HT1080 (cell line): ENCODE measurements around the gene TM9SF2. TPM values are rescaled to one million over a fixed set of nuclear protein-coding genes. Genes with fewer than 3 reads are reported as not detected.
A peak's percentile ranks its signal among the peaks of the same experiment; 100 is the strongest.
"Not testable (repeated sequence)": the region's sequence is repeated elsewhere in the genome, so short reads cannot be mapped to it uniquely, and the experiment has no call there.

ENCODE experiments used
- DNase-seq: peaks from one replicate; pipeline ENCODE4 v3.0.0-alpha.2; 2015; ENCODE audit warnings: low read depth
- polyA plus RNA-seq, 2 experiments: library from polyadenylated mRNA; depleted of rRNA; stranded (reverse); fragments of >200 nt; gene quantifications; 2 replicates each; pipeline ENCODE4 v1.2.3, GENCODE V29; 2015
- total RNA-seq: library from RNA; depleted of rRNA; stranded (reverse); fragments of >200 nt; shearing (Covaris generic); gene quantifications from 2 replicates; pipeline ENCODE4 v1.2.3, GENCODE V29; 2014; rRNA removed

The TM9SF2 gene, protein sequence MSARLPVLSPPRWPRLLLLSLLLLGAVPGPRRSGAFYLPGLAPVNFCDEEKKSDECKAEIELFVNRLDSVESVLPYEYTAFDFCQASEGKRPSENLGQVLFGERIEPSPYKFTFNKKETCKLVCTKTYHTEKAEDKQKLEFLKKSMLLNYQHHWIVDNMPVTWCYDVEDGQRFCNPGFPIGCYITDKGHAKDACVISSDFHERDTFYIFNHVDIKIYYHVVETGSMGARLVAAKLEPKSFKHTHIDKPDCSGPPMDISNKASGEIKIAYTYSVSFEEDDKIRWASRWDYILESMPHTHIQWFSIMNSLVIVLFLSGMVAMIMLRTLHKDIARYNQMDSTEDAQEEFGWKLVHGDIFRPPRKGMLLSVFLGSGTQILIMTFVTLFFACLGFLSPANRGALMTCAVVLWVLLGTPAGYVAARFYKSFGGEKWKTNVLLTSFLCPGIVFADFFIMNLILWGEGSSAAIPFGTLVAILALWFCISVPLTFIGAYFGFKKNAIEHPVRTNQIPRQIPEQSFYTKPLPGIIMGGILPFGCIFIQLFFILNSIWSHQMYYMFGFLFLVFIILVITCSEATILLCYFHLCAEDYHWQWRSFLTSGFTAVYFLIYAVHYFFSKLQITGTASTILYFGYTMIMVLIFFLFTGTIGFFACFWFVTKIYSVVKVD
- total RNA-seq, result 69.5 and 80.5 TPM in 2 replicates
- 59.8 and 71.6 TPM in 2 replicates for polyA plus RNA-seq (2015; cell fraction: cytosol; rRNA removed)
- polyA plus RNA-seq (2015; cell fraction: nucleus; rRNA removed), result 170 and 177 TPM in 2 replicates

DNA sequence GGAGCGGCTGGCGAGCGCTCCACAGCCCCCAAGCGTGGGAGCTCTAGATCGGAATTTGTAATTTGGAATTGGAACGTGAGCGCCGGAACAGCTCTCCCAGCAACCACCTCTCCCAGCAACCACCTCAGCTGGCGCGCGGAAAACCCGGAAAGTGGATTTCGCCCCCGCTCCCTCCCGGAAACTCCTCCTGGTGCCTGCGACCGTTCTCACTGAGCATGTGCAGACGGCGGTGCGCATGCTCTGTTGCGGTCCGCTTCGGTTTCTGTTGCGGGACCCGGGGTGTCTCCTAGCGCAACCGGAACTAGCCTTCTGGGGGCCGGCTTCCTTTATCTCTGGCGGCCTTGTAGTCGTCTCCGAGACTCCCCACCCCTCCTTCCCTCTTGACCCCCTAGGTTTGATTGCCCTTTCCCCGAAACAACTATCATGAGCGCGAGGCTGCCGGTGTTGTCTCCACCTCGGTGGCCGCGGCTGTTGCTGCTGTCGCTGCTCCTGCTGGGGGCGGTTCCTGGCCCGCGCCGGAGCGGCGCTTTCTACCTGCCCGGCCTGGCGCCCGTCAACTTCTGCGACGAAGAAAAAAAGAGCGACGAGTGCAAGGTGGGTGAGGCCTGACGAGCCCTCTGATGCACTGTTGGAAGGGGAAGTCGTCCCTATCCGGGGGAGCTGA lies at the start of gene TM9SF2:
Gene TM9SF2 (plus strand): TSS at position 289 of the 664 bp plus-strand sequence. CDS start 135 bp downstream, at position 424.
- DNase-seq, result peak; percentile 97

DNA sequence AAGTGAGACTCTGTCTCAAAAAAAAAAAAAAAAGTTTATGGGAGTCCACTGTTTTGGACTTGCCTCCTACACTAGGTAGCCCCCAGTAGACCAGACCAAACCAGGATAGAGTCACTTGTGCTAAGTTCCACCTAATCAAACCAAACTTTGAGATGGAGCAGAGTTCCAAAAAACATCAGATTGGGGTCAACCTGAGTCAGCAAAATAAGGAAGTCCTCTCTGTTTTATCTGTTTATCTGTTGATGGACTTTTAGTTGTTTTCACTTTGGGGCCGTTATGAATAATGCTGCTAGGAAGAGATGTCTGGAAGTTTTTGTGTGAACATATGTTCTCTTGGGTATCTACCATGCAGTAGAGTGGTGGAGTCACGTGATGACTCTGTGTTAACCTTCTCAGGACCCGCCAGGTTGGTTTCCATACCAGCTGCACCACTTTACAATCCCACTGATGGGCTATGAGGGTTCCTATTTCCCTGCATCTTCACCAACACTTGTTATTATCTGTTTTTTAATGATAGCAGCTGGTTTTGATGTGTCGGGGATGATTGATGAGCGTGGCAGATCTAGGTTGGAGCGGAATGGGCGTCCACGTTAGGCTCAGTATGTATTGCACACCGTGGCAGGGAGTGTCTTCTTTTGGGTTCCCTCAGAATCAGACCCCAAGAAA lies 46.6 kb upstream of the TM9SF2 start:
- DNase-seq, result no peak

DNA sequence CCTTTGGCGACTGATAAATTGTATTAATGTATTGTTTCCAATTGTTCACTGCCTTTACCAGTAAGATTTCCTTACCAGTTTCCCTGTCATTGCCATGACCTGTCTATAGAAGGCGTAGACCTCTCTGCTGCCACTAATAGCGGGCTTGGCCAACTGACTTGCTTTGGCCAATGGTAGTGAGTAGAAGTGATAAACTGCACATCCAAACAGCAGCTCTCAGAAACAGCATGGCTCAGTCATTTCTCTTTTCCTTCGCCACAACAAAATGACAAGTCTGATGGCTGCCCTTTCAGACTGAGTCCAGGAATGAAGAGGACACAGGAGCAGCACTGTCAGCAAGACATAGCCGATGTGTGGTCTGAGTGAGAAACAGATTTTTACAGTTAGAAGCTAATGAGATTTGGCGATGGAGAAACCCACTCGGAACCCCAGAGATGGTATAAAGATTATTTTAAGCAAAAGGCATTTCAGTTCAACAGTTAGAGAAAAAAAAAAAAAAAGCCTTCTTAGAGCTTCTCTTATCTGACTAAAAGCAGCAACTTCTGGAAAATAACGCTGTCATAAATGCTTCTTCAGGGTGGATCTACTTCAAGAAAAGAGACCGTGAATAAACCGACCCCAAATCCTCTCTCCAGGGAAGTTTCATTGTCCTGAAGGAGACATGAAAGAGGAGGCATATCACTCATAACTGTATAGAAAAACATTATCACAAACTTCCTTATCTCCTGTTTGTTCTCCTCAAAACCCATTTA lies 42.0 kb upstream of the TM9SF2 start:
- DNase-seq, result no peak

DNA sequence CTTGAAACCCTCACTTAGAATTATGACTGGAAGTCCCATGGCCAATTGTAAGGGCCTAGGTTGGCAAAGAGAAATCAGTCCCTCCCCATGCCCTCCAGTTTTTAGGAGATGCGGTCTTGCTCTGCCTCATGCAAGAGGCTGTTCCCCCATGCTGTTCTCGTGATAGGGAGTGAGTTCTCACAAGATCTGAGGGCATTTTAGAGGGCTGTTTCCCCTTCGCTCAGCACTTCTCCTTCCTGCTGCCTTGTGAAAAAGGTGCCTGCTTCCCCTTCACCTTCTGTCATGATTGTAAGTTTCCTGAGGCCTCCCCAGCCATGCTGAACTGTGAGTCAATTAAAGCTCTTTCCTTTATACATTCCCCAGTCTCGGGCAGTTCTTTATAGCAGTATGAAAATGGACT lies 40.5 kb upstream of the TM9SF2 start:
- not testable (repeated sequence) for DNase-seq

DNA sequence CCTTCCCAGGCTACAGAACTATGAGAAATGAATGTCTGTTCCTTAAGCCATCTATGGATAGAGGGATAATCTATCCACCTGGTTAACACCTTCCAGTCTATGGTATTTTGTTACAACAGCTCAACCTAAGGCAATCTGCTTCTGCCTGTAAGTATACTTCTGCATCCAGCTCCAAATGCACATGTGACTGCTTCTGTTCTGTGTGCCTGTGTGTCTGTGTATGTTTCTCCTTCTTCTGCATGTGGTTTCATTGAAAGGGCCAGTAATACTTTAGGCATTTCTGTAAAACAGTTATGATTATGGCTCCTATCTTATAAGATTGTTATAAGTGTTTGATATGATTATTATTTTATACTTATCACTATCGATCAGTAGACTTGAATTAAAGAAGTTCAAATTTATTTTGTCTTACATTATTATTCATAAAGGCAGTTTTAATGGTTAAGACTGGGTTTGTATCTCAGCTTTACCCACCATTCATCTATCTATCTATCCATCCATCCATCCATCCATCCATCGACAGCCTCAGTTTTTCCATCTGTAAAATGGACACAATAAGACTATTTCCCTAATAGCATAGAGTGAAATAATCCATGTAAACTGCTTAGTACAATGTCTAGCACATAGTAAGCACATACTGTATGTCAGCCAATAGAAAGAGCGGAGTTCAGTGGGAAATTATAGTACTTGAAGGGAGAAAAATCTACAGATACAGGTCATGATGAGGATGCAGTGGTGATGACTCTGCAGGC lies 37.5 kb upstream of the TM9SF2 start:
- DNase-seq, result no peak

DNA sequence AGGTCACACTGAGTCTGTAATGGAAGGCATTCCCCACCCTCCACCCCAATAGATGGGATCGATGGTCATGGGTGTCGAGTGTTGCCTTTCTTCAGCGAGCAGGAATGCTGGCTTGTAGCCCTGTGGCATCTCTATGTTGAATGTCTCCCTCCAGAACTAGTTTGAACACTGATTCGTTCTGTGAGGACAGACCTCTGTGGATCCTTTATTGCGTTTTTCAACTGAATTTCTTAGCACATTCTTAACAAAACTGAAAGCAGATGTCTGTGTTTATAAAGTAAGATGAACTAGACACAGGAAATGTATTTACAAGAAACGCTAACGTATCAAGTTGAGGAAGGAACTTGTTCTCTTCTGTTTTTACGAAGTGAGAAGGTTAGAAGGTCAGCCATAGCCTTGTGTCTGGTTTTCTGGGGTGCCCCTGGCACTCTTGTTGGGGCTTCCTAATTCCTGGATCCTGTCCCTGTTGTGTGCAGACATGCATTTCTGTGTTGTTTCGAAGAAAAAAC lies 36.8 kb upstream of the TM9SF2 start:
- DNase-seq, result no peak

DNA sequence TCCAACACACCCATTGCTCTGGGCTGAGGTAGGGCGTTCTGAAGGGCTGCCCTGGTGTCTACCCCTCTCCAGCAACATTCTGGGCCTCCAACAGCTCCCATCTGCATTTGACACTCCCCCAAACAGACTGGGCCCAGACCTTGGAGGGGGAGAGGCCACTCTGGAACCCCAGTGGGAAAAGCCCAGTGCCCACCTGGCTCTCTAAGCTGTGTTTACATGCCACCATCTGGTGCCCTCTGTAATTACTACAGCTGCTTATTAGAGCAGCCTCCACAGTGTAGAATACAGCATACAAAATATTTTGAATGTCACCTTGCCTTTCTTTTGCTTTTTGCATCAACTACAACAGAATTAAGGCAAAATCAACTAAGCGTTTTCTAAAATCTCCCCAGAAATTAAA lies 35.8 kb upstream of the TM9SF2 start:
- no peak for DNase-seq

DNA sequence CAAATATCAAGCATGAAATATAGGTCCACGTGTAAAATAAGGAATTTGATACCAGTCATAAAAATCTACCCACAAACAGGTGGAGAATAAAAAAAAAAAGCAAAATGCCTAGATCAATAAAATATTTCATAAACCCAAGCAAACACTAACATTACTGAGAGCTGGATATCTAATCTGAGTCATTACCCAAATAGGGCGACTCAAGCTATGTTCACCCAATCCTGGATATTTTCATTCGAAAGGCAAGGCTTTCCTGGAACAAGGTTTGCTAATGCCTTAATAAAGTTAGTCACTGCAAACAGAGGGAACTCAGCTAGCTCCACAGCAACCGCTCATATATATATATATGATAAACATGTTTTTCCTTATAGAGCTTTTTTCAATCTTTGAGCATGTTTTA lies 33.5 kb upstream of the TM9SF2 start:
- DNase-seq, result peak; percentile 51

DNA sequence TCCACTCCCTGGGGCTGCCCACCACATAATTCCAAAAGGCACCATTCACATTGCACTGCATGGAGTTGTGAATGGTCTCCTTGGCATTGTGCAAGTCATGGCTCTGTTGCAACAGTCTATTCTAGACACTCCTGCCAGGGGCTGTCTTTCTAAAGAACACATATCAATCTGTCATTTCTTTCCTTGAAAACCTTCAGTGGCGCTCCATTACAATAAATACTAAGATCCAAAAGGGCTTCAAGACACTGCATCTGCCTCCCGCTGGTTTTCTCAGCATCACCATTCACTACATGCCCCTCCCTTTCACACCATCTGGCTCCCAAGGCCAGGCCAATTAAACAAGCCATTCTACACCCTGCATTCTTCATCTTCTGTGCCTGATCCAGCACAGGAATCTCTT lies 32.2 kb upstream of the TM9SF2 start:
- DNase-seq, result no peak

DNA sequence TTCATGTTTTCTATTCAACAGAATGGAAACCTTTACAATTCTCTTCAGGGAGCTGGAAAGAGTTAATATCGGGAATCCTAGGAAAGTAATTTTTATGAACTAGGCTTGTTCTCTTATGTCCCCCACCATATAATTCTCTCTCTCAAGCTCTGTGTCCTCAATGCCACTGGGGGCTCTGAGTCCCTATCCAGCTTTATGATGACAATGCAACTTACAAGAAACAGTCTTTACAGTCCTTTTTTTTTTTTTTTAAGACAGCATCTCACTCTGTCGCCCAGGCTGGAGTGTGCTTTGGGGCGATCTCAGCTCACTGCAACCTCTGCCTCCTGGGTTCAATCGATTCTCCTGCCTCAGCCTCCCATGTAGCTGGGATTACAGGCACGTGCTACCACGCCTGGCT lies 31.2 kb upstream of the TM9SF2 start:
- DNase-seq, result no peak

DNA sequence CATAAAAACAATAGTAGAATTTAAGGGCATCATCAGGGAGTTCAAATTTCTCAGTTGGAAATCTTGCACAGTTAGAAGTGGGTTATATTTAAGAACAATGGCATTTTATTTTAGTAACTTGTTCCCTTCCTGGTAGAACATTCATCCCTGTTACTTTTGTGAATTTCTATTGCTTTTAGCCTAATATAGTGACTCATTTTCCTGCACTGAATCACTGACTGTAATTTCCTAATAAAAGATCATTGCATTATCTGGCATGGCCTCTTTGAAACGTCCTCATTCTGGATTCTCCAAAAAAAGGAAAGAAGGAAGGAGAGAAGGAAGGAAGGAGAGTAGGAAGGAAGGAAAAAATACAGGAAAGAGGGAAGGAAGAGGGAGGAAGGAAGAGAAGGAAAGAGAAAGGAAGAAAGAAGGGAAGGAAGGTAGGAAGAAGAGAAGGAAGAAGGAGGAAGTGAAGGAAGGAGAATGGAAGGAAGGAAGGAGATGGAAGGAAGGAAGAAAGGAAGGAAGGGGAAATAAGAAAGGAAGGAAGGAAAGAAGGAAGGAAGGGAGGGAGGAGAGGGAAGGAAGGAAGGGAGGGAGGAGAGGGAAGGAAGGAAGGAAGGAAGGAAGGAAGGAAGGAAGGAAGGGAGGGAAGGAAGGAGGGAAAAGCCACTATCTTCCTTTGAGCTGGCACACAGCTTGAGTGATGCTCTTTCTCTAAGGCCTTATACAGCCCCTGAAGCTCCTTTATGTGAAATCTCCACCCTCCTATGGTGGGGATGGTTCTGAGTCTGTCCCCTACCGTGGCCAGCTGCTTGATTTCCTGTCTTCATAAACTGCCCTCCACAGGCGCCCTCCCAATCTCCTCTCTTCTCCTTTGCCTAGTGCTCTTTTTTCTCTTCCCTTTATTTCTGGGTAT lies 29.8 kb upstream of the TM9SF2 start:
- no peak for DNase-seq

DNA sequence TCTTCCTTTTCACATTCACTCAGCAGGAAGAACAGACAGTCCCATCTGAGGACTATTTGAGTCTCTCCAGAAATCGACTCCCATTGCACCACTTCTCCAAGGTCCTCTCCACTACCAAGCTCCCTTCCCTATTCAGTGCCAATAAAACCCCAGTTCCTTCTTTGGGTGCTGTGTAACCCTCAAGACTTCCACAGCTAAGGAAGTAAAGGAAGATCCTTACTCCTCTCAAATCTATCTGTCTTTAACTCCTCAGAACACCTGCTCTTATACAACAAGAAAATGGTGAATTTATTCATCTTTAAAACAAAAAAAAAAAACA lies 29.2 kb upstream of the TM9SF2 start:
- no peak for DNase-seq

DNA sequence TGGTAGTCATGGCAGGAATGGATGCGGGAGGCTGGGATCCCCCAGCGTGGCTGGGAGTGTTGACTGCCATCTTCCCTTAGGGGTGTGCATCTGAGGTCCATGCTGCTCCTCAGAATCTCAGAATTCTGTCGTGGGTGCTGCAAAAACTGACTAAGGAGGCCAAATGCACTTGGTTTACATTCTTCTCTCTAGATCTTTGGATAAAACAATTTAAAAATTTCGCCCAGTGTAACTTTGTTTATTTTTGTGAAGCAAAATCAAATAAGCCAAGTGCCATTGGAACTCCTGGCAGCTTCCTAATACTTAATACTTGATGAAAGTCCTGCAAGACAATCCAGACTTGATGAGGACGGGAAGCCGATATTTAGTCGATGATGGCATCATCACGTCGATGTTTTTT lies 27.8 kb upstream of the TM9SF2 start:
- DNase-seq, result no peak

DNA sequence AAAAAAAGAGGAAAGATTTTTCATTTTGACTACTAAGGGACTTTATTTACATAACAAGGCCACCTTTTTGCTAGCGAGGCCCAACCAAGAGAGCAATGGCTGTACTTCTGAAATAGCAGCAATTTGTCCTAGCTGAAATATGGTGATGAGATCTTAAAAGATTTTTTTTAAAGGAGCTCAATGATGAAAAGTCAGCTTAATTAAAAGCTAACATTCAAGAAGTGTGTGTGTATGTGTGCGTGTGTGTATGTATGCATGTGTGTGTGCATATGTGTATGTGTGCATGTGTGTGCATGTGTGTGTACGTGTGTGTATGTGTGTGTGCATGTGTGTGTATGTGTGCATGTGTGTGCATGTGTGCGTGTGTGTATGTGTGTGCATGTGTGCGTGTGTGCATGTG lies 24.6 kb upstream of the TM9SF2 start:
- DNase-seq, result no peak

DNA sequence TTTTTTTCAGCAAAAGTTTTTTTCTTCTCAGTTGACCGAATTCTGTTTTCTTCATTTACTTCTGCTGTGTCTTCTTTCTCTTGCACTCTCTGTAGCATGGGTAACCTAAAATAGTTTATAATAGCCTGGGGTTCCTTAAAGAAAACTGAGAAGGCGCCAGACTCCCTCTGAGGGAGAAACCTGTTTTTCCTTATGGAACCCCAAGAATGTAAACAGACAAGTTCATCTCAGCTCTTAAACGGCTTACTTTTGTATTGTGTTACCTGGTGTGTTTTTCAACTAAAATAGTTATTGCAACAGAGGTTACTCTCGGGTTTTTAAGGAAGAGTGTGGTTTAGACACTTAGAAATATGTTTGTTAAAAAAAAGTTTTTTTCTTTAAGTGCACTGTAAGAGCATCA lies 23.8 kb upstream of the TM9SF2 start:
- DNase-seq, result no peak

DNA sequence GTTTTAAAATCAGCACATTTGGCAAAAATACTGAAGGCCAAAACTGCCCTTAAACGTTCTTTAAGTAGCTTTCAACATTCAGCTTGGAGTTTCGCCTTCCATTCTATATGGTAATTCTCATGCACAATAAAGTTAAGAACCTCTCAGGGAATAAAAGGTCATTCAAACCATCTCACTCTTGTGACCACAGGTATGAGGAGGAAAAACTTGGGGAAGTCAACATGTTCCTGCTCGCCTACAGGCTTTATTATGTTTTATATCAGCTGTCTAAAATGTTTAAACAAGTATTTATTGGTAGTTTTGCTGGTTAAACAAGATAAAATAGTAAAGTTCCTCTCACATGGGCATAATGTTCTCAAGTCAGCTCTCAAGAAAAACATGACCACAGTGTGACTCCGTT lies 19.9 kb upstream of the TM9SF2 start:
- DNase-seq, result no peak

DNA sequence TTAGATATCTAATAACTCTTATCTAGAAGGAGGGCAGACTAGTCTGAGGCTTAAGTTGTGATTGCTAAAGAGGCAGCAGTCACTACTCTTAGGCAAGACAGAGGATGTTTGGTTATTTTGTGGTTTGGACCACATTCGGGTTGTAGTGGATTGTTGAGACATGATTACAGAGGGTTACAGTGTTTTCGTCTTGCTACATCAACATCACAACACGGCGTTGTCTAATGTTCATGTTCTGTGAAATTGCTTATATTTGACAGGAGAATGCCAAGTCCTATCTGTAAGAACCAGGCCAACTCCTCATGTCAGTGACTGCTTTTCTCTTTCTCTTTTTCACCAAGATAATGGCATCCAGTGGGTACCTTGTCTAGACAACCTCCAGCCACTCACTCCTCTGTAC lies 16.8 kb upstream of the TM9SF2 start:
- DNase-seq, result no peak

DNA sequence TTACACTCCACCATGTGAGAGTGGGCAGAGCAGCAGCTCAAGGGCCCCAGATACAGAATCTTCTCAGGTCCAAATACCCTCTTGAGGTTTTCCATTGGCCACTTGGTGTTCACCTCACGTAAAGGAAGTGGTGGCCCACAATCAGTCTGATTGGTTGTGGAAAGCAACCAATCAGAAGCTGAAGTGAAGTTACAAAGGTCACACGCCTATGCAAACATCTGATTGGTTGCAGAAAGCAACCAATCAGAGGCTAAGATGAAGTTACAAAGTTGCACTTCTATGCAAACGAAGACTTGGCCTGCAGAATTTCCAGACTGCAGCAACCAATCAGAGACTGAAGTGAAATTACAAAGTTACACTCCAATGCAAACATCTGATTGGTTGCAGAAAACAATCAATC lies 14.3 kb upstream of the TM9SF2 start:
- DNase-seq, result peak; percentile 52

DNA sequence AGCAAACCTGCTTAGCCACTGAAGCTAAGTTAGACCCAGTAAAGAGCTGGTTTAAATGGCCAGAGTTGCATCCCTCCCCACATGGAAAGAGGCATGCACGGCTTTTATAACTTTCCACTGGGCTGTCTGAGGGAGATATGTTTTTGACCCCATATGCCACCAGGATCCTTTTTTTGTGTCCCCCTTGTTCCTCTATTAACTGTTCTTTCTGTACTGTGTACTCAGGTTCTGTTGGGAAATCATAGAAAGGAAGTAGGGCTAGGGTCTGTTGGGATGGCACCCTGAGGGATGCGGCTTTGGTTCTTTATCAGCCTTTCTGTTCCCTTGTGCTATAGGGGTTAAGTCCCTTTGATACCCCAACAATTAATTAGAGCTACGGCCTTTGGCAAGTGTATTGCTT lies 12.2 kb upstream of the TM9SF2 start:
- DNase-seq, result no peak
